Measurements from ENCODE around the gene POR.

POR gene

DNA sequence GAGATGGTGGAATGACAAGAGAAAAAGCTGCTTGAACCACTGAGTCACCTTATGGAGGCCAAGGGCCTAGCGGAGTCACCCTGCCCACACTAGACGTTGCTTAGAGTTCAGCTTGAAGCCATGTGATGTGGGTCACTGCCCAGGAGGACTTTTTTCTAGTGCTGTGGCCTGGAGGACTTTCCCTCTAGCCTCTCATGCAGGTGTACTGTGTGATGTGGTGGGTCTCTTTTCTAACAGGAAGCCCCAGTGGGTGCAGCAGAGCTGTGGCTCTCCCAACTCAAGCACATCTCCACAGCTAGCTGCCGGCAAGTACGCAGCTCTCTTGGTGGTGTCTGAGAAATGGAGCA, 13.6 kb downstream of the POR start:
- Histone ChIP-seq H3K27ac (no peak overlapping the region), H4K20me1 (peaks cover 63 to 100% (median 96%) of the 10 kb centered on the region in 11 experiments), H3K4me1 (peaks cover 10 to 25% (median 22%) of the 10 kb centered on the region in 10 experiments), H3K9me3 (replicated peaks in 1 of 11) (peaks cover 0 to 21% (median 8%) of the 10 kb centered on the region in 11 experiments; a peak in 14 of 22 replicates), H3K36me3 (peaks cover 12 to 64% (median 32%) of the 10 kb centered on the region in 11 experiments; a peak in 20 of 22 replicates), H3K4me3 (no peak overlapping the region), H3K4me2 (peak overlapping the region in 8 of 11 experiments; percentile 3 to 52 (median 28); a peak in 10 of 22 replicates), H3K9ac (no peak overlapping the region), H3K27me3 (no peaks in the 10 kb centered on the region)
- TF ChIP-seq Cebpa-rat (IDR thresholded peaks at IDR 0.05) = no peak

DNA sequence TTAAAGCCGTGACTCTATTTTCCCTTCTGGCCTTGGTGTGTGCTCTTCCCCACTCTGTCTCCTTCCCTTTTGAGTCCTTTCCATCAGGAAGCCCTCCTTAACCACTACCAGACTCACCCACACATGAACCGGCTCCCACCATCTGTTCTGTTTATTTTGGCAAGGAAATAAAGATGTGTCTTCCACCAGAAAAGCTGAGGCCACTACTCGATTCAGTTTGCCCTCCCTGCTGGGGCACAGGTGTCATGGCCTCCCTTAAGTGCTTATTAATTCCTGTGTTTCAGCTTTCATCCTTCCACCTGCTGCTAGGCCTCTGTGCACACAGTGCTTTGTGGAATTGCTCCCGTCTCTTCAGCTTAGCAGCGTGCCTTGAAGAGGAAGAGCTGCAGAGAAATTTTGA, 16.7 kb downstream of the POR start:
- no peak overlapping the region for H3K27ac ChIP-seq
- TF ChIP-seq Cebpa-rat (IDR thresholded peaks at IDR 0.05) = no peak
- peaks cover 0 to 21% (median 8%) of the 10 kb centered on the region in 11 experiments; a peak in 14 of 22 replicates for H3K9me3 ChIP-seq (replicated peaks in 1 of 11)
- H3K9ac ChIP-seq = no peak overlapping the region
- H3K4me1 ChIP-seq = peaks cover 7 to 22% (median 11%) of the 10 kb centered on the region in 10 experiments; a peak in 18 of 20 replicates
- no peak overlapping the region for H3K4me3 ChIP-seq
- peaks cover 12 to 68% (median 33%) of the 10 kb centered on the region in 11 experiments; a peak in 20 of 22 replicates for H3K36me3 ChIP-seq
- peaks cover 39 to 100% (median 91%) of the 10 kb centered on the region in 11 experiments; a peak in 21 of 22 replicates for H4K20me1 ChIP-seq
- H3K4me2 ChIP-seq = no peak overlapping the region
- H3K27me3 ChIP-seq = no peaks in the 10 kb centered on the region

DNA sequence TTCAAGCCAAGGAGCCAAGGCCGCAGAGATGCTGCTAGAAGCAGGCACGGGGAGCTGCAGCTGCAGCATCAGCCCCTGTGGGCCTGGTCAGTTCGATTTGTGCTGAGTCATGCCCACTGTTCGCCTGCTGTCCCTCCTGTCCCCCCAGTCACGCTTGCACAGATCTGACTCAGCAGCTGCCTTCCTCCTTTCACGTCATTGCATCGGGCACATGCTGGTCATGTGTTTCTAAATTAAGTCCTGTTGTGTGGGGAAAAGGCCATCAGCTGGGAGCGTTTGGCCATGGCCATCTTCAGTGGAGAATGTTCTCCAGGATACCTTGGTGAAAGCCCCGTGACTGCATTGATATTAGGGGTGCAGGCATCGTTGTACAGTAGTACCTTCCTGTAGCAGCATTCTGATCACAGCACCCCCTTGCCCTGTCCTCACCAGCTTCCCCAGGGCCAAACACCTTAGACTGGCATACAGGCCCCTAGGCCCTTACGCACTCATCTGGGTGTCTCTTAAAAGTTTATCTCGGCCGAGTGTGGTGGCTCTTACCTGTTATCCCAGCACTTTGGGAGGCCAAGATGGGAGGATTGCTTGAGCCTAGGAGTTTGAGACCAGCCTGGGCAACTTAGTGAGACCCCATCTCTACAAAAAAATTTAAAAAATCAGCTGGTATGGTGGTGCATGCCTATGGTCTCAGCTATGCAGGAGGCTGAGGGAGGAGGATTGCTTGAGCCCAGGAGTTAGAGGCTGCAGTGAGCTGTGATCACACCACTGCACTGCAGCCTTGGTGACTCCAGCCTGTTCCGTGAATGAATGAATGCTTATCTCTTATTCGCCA, 23.2 kb downstream of the POR start:
- H3K27ac ChIP-seq = peak overlapping the region in 7 of 11 experiments; percentile 1 to 61 (median 28); a peak in 7 of 22 replicates
- H3K9ac ChIP-seq = no peak overlapping the region
- TF ChIP-seq Cebpa-rat (IDR thresholded peaks at IDR 0.05) = no peak

DNA sequence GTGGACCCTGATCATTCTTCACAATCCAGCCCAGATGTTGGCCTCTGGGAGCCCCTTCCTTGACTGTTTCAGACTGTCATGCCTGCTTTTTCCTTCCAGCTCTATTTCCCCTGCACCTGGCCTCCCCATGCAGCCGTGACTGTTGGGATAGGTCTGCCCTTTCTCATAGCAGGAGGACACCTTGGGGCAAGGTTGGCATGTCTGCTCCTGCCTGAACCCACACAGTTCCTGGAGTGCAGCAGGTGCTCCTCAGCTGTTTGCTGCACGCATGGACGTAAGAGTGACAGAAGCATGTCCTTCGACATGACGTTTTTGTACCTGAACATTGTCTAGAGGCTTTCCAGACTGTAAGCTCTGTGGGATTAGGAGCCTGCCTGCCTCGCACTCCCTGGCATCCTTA, 24.0 kb downstream of the POR start:
- Histone ChIP-seq H3K27ac (no peak overlapping the region; a peak in 1 of 22 replicates), H3K4me3 (no peak overlapping the region), H3K9me3 (replicated peaks in 1 of 11) (no peaks in the 10 kb centered on the region), H3K4me1 (peaks cover 0 to 58% (median 7%) of the 10 kb centered on the region in 10 experiments; a peak in 11 of 20 replicates), H3K27me3 (no peaks in the 10 kb centered on the region), H3K9ac (no peak overlapping the region), H3K4me2 (peak overlapping the region in 2 of 11 experiments; percentile 62 to 73; a peak in 4 of 22 replicates), H4K20me1 (peaks cover 9 to 99% (median 73%) of the 10 kb centered on the region in 11 experiments; a peak in 21 of 22 replicates), H3K36me3 (peaks cover 5 to 70% (median 24%) of the 10 kb centered on the region in 11 experiments; a peak in 17 of 22 replicates)
- no peak for TF ChIP-seq Cebpa-rat (IDR thresholded peaks at IDR 0.05)

More for the DNA sequence above, 23.2 kb downstream of the POR start:
- peak overlapping the region in 5 of 11 experiments; percentile 39 to 74 (median 62); a peak in 9 of 22 replicates for H3K4me2 ChIP-seq
- H3K4me3 ChIP-seq = no peak overlapping the region
- H3K4me1 ChIP-seq = peaks cover 0 to 51% (median 7%) of the 10 kb centered on the region in 10 experiments; a peak in 11 of 20 replicates
- peaks cover 9 to 100% (median 78%) of the 10 kb centered on the region in 11 experiments; a peak in 21 of 22 replicates for H4K20me1 ChIP-seq
- peaks cover 5 to 66% (median 23%) of the 10 kb centered on the region in 11 experiments; a peak in 16 of 22 replicates for H3K36me3 ChIP-seq
- H3K27me3 ChIP-seq = no peaks in the 10 kb centered on the region
- no peaks in the 10 kb centered on the region for H3K9me3 ChIP-seq (replicated peaks in 1 of 11)

DNA sequence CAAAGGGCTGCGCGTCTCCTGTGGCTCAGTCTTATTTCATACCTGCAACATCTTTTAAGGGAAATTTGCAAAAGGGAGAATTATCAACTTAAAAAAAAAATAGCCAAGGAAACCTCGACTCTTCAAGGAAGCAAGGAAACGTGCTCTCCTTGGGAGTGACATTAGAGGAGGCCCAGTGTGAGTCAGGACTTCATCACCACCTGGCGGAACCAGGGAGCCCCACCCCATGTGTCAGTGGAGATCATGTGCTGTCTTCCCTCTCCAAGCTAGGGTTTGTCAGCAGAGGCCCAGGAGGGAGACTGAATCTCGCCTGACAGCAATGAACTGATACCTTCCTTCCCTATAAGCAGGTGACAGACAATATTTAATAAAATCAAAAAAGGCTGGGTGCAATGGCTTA, 28.9 kb downstream of the POR start:
- Histone ChIP-seq H3K4me1 (peaks cover 0 to 49% (median 21%) of the 10 kb centered on the region in 10 experiments; a peak in 16 of 20 replicates), H3K36me3 (peaks cover 8 to 69% (median 41%) of the 10 kb centered on the region in 11 experiments; a peak in 18 of 22 replicates), H3K27ac (no peak overlapping the region), H3K27me3 (no peaks in the 10 kb centered on the region), H3K9ac (no peak overlapping the region), H3K4me3 (no peak overlapping the region), H3K9me3 (replicated peaks in 1 of 11) (no peaks in the 10 kb centered on the region), H4K20me1 (peaks cover 8 to 97% (median 68%) of the 10 kb centered on the region in 11 experiments; a peak in 19 of 22 replicates), H3K4me2 (peak overlapping the region in 4 of 11 experiments; percentile 3 to 80 (median 46); a peak in 3 of 22 replicates)
- TF ChIP-seq Cebpa-rat (IDR thresholded peaks at IDR 0.05) = no peak

DNA sequence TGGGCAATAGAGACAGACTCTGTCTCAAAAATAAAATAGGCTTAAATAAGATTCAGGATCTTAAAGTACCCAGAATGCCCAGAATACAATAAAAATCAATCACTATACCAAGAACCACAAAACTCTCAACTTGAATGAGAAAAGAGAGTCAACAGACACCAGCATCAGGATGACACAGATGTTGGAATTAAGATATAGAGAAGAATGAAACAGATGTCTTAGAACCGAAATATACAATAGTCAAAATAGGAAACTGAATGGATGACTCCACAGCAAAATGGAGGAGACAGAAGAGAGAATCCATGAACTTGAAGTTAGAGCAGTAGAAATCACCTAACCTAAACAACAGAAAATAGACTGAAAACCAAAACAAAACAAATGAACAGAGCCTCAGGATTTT, 29.6 kb downstream of the POR start:
- no peaks in the 10 kb centered on the region for H3K9me3 ChIP-seq (replicated peaks in 1 of 11)
- H3K4me2 ChIP-seq = peak overlapping the region in 4 of 11 experiments; percentile 65 to 80 (median 70); a peak in 6 of 22 replicates
- H3K4me1 ChIP-seq = peaks cover 0 to 53% (median 24%) of the 10 kb centered on the region in 10 experiments; a peak in 16 of 20 replicates
- peaks cover 8 to 97% (median 65%) of the 10 kb centered on the region in 11 experiments; a peak in 19 of 22 replicates for H4K20me1 ChIP-seq
- peak overlapping the region in 2 of 11 experiments; percentile 32 to 35; a peak in 3 of 22 replicates for H3K27ac ChIP-seq
- no peak for TF ChIP-seq Cebpa-rat (IDR thresholded peaks at IDR 0.05)
- H3K27me3 ChIP-seq = no peaks in the 10 kb centered on the region
- no peak overlapping the region for H3K9ac ChIP-seq
- no peak overlapping the region for H3K4me3 ChIP-seq
- peaks cover 8 to 62% (median 36%) of the 10 kb centered on the region in 11 experiments; a peak in 17 of 22 replicates for H3K36me3 ChIP-seq

DNA sequence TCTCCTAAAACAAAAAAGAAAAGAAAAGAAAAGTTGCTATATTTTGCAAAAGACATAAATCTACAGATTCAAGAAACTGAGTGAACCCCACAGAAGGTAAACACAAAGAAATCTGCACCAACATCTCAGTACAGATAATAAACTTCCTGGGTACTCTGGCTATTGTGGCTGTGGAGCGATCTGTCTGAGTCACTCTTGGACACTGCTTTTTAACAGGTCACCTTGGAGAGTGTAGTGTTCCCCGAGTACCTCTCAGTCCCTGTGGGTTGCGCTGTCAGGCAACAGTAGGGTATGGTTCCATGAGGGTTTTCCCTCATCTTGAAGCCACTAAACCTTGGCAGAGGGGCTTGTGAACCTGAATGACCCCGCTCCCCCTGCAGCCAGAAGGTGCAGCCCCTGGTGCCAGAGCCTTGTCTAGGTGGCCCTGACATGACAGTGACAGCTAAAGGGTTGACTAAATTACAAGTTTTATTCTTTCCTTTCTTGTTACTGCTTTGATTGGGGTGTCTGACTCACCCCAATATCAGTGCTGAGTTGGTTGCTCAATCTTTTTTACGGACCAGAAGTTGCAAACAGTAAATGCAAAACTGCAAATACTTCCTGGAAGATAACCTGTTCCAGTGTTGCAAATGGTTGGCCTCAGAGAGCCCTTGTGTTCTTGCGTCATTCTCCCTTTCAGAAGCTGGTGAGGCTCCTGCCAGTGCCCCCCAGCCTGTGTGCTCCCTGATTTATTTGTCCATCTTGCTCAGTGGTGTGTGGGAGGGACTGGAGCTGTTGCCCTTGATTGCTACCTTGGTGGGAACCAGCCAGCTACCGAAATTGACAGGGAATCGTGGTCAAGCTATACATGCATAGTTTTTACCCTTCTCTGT, 30.6 kb downstream of the POR start:
- H3K4me2 ChIP-seq = peak overlapping the region in 8 of 11 experiments; percentile 11 to 80 (median 65); a peak in 14 of 22 replicates

More for the DNA sequence above, 30.6 kb downstream of the POR start:
- Histone ChIP-seq H3K4me1 (peaks cover 0 to 63% (median 35%) of the 10 kb centered on the region in 10 experiments; a peak in 18 of 20 replicates), H3K27ac (peak overlapping the region in 5 of 11 experiments; percentile 4 to 35 (median 20); a peak in 6 of 22 replicates), H3K27me3 (no peaks in the 10 kb centered on the region), H3K4me3 (no peak overlapping the region), H4K20me1 (peaks cover 8 to 97% (median 68%) of the 10 kb centered on the region in 11 experiments; a peak in 19 of 22 replicates), H3K36me3 (peaks cover 8 to 52% (median 34%) of the 10 kb centered on the region in 11 experiments; a peak in 17 of 22 replicates), H3K9me3 (replicated peaks in 1 of 11) (no peaks in the 10 kb centered on the region), H3K9ac (0 out of 22 replicates have a peak overlapping the region, but pooled peaks of 2 of the 11 experiments have one; percentile 25 to 26)
- TF ChIP-seq Cebpa-rat (IDR thresholded peaks at IDR 0.05) = peak in 3 of 11 experiments; percentile 27 to 58 (median 50); a peak in 4 of 22 replicates

Data from BLaER1 treated with 17β-estradiol and CSF1 and Interleukin-3, amounts not matched to agents 10 nM and 100 nM (cell line).